Testis (tissue), 3 donors: ENCODE data around the gene KCTD14. TPM values are rescaled to one million over a fixed set of nuclear protein-coding genes. Genes with fewer than 3 reads are reported as not detected.

Experiments used
- DNase-seq: peaks from one replicate; pipeline ENCODE4 v3.0.0-alpha.2; 2019
- H3K27ac ChIP-seq, 2 donors: fragments of 200-600 bp; sonication (generic); one replicate each; pipeline ENCODE4 v1.5.1; 2019
- H3K27me3 ChIP-seq: fragments of 200-600 bp; sonication (generic); one replicate; pipeline ENCODE4 v1.5.1; 2019
- H3K36me3 ChIP-seq: fragments of 200-600 bp; sonication (generic); one replicate; pipeline ENCODE4 v1.5.1; 2017; ENCODE audit warnings: low read depth; ENCODE audit errors: missing control alignments
- H3K4me1 ChIP-seq: fragments of 200-600 bp; sonication (generic); one replicate; pipeline ENCODE4 v1.5.1; 2019
- H3K4me3 ChIP-seq, 2 donors: fragments of 200-600 bp; sonication (generic); one replicate each; pipeline ENCODE4 v1.5.1; 2017 to 2019
- H3K9me3 ChIP-seq: fragments of 200-600 bp; sonication (generic); one replicate; pipeline ENCODE4 v1.5.1; 2017
- POLR2A ChIP-seq: fragments of 450-650 bp; IDR thresholded peaks from one replicate; pipeline ENCODE4 v1.6.1; 2017; ENCODE audit warnings: antibody characterized with exemption, mild to moderate bottlenecking, moderate library complexity
- WGBS, 2 donors: methylation state at CpG; one replicate each; pipeline ENCODE4 v1.1.5; 2018; 5-methylcytosine and 5-hydroxymethylcytosine counted together
- intact Hi-C: fragments of 100-400 bp; cut with DNase I; formaldehyde crosslinking; loops from one replicate; pipeline ENCODE4 v1.15.1; 2023; ENCODE audit warnings: low total_unique reads
- polyA plus RNA-seq: library from polyadenylated mRNA; stranded (reverse); fragments of 350-450 nt; fragmentation: Illumina TruSeq; extraction: RNeasy Lipid Tissue Mini Kit (QIAGEN cat#74804); gene quantifications from one replicate; pipeline ENCODE4 v1.2.3, GENCODE V29; 2014; ENCODE audit warnings: low read depth, low replicate concordance; ENCODE audit not compliant: insufficient read depth
- total RNA-seq, 2 donors: library from RNA; depleted of rRNA; stranded (reverse); fragments of >200 nt; gene quantifications; one replicate each; pipeline ENCODE4 v1.2.3, GENCODE V29; 2016
- TF ChIP-seq, protein P1 (sequence below), 3 experiments: fragments of 450-650 bp in 2 of 3; fragments of 200-600 bp in 1 of 3; sonication (generic) in 1 of 3; IDR thresholded peaks; one replicate each; pipeline ENCODE4 v1.5.1; 2016 to 2019; ENCODE audit warnings: antibody characterized with exemption in 3 of 3, mild to moderate bottlenecking in 2 of 3, moderate library complexity in 1 of 3

Gene KCTD14
- total and polyA plus RNA-seq, 3 donors from 2014 or later, result 0.71 to 3.8 (median 1.4) TPM

DNA sequence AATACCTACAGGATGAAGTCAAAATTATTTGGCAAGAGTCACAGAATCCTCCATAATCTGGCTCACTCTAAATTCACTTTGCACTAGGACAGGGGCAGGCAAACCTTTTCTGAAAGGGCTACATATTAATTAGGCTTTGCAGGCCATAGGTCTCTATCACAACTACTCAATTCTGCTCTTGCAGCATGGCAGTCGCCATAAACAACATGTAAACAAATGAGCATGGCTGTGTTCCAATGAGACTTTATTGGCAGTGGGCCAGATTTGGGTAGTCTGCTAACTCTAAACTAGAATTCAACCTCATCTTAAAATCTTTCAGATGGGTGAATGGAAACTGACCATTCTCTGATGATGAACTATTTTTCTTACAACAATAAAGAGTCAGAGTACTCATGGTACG lies 46.4 kb upstream of the KCTD14 start:
- TF ChIP-seq POLR2A, result no peak
- TF ChIP-seq, protein P1, sequence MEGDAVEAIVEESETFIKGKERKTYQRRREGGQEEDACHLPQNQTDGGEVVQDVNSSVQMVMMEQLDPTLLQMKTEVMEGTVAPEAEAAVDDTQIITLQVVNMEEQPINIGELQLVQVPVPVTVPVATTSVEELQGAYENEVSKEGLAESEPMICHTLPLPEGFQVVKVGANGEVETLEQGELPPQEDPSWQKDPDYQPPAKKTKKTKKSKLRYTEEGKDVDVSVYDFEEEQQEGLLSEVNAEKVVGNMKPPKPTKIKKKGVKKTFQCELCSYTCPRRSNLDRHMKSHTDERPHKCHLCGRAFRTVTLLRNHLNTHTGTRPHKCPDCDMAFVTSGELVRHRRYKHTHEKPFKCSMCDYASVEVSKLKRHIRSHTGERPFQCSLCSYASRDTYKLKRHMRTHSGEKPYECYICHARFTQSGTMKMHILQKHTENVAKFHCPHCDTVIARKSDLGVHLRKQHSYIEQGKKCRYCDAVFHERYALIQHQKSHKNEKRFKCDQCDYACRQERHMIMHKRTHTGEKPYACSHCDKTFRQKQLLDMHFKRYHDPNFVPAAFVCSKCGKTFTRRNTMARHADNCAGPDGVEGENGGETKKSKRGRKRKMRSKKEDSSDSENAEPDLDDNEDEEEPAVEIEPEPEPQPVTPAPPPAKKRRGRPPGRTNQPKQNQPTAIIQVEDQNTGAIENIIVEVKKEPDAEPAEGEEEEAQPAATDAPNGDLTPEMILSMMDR (IDR thresholded peaks at IDR 0.05), result no peak
- 61 to 69% methylated on average over 2 of the region's 2 CpGs for WGBS, 2 donors
- no peak for DNase-seq
- Histone ChIP-seq H3K4me3 (no peak overlapping the region), H3K27me3 (no peaks in the 10 kb centered on the region), H3K4me1 (no peaks in the 10 kb centered on the region), H3K27ac (no peak overlapping the region), H3K9me3 (no peaks in the 10 kb centered on the region), H3K36me3 (no peaks in the 10 kb centered on the region)
- intact Hi-C loops, result no loop called here

DNA sequence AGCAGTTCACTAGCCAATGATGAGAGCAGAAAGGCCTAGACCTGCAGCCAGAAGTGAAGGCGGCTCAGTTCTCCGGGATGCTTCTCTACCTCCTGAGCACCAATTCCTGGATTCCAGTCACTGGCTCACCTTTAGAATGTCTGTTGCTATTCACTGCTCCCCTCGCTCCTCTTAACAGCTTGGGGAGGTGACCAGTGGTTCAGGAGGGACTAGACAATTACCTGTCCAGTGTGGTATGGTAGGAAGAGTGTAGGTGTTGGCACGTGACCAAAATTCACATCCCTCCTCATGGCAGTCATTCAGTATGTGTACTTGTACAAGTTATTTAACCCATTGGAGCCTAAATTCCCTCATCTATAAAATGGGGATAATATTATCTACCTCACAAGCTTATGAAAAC lies 44.6 kb upstream of the KCTD14 start:
- intact Hi-C loops, result no loop called here
- 88 to 89% methylated on average over 4 of the region's 4 CpGs for WGBS, 2 donors
- Histone ChIP-seq H3K27me3 (no peaks in the 10 kb centered on the region), H3K36me3 (no peaks in the 10 kb centered on the region), H3K4me3 (no peak overlapping the region), H3K4me1 (peaks cover under 1% of the 10 kb centered on the region), H3K9me3 (no peaks in the 10 kb centered on the region), H3K27ac (no peak overlapping the region)
- TF ChIP-seq POLR2A, result no peak
- TF ChIP-seq, protein P1 (IDR thresholded peaks at IDR 0.05), result no peak
- DNase-seq, result no peak

DNA sequence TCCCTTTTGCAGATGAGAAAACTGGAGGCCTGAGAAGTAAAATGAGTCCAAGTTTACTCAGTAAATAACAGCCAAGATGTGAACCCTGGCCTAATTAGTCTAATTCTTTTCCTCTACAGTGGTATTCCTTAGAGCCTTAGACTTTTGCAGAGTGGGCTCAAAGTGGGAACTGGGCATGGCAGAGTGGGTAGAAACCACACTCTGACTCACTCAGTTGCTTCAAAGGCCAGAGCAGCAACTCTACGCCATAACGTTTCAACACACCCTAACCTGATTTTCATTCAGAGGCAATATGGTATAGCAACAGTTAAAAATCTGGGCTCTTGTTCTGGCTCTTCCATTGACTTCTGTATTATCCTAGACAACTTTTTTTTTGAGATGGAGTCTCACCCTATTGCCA lies 43.4 kb upstream of the KCTD14 start:
- TF ChIP-seq, protein P1 (IDR thresholded peaks at IDR 0.05), result no peak
- no peak for TF ChIP-seq POLR2A
- H3K27ac ChIP-seq, result no peak overlapping the region
- peaks cover 6% of the 10 kb centered on the region for H3K4me1 ChIP-seq
- H3K36me3 ChIP-seq, result no peaks in the 10 kb centered on the region
- no peaks in the 10 kb centered on the region for H3K9me3 ChIP-seq
- 75 to 79% methylated on average over 2 of the region's 2 CpGs for WGBS, 2 donors
- no peak for DNase-seq
- intact Hi-C loops, result no loop called here
- no peaks in the 10 kb centered on the region for H3K27me3 ChIP-seq
- no peak overlapping the region for H3K4me3 ChIP-seq

DNA sequence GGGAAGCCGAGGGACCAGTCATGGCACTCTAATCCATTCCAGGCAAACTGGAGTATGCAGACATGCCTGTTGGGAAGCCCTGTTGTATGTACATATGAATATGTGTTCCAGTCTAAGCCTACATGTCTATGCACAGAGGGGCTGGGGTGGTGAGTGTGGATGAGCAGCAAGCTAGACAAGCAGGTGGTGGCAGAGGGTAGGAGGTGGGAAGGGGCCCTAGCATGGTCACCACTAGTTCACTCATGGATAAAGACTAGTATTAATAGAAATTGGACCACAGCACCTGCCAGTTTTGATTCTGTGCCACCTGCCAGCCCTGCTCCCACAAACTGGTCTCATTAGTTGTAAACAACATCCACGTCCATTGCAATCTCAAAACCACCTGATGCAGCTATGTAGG lies 42.1 kb upstream of the KCTD14 start:
- no peaks in the 10 kb centered on the region for H3K27me3 ChIP-seq
- no peak overlapping the region for H3K4me3 ChIP-seq
- TF ChIP-seq, protein P1 (IDR thresholded peaks at IDR 0.05), result no peak
- no peak for TF ChIP-seq POLR2A
- no peak overlapping the region for H3K27ac ChIP-seq
- no peaks in the 10 kb centered on the region for H3K9me3 ChIP-seq
- intact Hi-C loops, result no loop called here
- 90 to 100% methylated on average over 2 of the region's 2 CpGs for WGBS, 2 donors
- no peak for DNase-seq
- peaks cover 12% of the 10 kb centered on the region for H3K4me1 ChIP-seq
- no peaks in the 10 kb centered on the region for H3K36me3 ChIP-seq

DNA sequence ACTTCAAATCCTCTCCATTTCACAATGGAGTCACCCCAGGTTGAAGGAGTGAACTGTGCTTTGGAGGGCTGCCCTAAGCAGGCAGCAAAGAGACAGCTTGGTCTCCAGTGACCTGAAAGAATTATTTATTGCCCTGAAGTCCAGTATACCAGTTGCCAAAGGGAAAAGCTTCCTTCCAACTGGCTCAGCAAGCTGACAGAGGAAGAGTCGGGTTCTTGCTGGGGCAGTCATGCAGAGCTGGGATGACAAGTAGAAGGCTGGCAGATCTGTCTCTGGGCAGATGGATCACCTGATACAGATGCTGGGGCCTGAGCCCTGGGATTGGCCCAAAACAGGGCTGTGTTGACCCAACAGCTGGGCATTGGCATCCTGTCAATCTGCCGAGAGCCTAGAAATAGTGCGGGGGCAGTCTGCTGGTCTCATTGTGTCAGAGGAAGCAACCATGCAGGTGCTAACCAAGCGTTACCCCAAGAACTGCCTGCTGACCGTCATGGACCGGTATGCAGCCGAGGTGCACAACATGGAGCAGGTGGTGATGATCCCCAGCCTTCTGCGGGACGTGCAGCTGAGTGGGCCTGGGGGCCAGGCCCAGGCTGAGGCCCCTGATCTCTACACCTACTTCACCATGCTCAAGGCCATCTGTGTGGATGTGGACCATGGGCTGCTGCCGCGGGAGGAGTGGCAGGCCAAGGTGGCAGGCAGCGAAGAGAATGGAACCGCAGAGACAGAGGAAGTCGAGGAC lies 40.5 kb upstream of the KCTD14 start, which contains the start of gene THRSP:
Gene THRSP, plus strand, starts transcription at position 422 of the 742 bp plus-strand sequence. Its CDS starts 21 bp downstream, at position 443.
- no peaks in the 10 kb centered on the region for H3K9me3 ChIP-seq
- no peak for DNase-seq
- no peaks in the 10 kb centered on the region for H3K27me3 ChIP-seq
- H3K27ac ChIP-seq, result no peak within 1 kb of the TSS
- 96 to 100% methylated on average over 4 to 14 of the region's 14 CpGs for WGBS, 2 donors
- intact Hi-C loops, result no loop called here
- H3K36me3 ChIP-seq, result no peaks in the 10 kb centered on the region
- TF ChIP-seq, protein P1 (IDR thresholded peaks at IDR 0.05), result no peak
- no peak for TF ChIP-seq POLR2A
- no peak within 1 kb of the TSS for H3K4me3 ChIP-seq
- peaks cover 12% of the 10 kb centered on the region for H3K4me1 ChIP-seq
